Ovary (tissue), 3 donors: ENCODE data around the gene DNAI2.

ENCODE experiments used
- EP300 ChIP-seq: sonication (generic); formaldehyde crosslinking; IDR thresholded peaks from one replicate; pipeline ENCODE4 v1.6.1; 2017; ENCODE audit warnings: antibody characterized with exemption
- POLR2A ChIP-seq: fragments of 450-650 bp; IDR thresholded peaks from one replicate; pipeline ENCODE4 v1.6.1; 2017; ENCODE audit warnings: antibody characterized with exemption, mild to moderate bottlenecking, moderate library complexity
- TF ChIP-seq, protein P1 (sequence below), 3 donors: fragments of 450-650 bp in 2 of 3; fragments of 200-600 bp in 1 of 3; IDR thresholded peaks; one replicate each; pipeline versions ENCODE4 v1.5.1 to v1.8.0; 2016 to 2022; ENCODE audit warnings: antibody characterized with exemption in 3 of 3, mild to moderate bottlenecking in 1 of 3
- donor health status: DM: no; HTN: no; CAD: no.

DNA sequence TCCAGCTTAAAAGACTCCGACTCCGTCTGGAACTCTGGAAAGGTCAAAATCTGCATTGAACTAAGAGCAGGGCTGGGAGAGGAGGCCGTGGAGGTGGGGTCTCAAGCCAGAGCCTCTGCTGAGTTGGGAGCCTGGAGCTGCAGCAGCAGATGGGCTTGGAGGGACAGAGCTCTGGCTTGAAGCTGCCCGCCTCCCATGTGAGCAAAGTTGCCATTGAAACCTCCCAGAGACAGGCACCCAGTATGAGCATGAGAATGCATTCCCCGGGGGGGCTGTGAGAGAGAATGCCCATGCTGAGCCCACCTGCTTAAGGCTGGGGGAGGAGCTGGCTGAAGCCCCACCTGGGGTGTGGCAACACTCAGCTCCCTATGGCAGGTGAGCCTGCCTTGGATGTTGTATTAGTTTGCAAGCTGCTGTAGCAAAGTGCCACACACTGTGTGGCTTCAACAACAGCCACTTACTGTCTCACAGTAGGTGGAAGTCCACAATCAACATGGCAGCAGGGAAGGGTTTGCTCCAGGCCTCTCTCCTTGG, 61.6 kb downstream of the DNAI2 start:
- TF ChIP-seq EP300 (no peak), POLR2A (no peak)
- TF ChIP-seq, protein P1, sequence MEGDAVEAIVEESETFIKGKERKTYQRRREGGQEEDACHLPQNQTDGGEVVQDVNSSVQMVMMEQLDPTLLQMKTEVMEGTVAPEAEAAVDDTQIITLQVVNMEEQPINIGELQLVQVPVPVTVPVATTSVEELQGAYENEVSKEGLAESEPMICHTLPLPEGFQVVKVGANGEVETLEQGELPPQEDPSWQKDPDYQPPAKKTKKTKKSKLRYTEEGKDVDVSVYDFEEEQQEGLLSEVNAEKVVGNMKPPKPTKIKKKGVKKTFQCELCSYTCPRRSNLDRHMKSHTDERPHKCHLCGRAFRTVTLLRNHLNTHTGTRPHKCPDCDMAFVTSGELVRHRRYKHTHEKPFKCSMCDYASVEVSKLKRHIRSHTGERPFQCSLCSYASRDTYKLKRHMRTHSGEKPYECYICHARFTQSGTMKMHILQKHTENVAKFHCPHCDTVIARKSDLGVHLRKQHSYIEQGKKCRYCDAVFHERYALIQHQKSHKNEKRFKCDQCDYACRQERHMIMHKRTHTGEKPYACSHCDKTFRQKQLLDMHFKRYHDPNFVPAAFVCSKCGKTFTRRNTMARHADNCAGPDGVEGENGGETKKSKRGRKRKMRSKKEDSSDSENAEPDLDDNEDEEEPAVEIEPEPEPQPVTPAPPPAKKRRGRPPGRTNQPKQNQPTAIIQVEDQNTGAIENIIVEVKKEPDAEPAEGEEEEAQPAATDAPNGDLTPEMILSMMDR (IDR thresholded peaks at IDR 0.05), result no peak
